Frontal cortex (tissue), 4 donors: ENCODE data around the gene NSRP1. TPM values are rescaled to one million over a fixed set of nuclear protein-coding genes. Genes with fewer than 3 reads are reported as not detected.
"Not testable (repeated sequence)": the region's sequence is repeated elsewhere in the genome, so short reads cannot be mapped to it uniquely, and the experiment has no call there.

Experiments used
- DNase-seq, 2 donors: peaks; one replicate each; pipeline ENCODE4 v3.0.0; 2012; ENCODE audit warnings: low spot score in 2 of 2
- FAIRE-seq: peaks from 2 replicates; lab custom pipeline; 2012; peaks lifted over from hg19 to GRCh38; lab: Jason Lieb, UNC
- total RNA-seq: library from RNA; depleted of rRNA; stranded (reverse); fragments of >200 nt; gene quantifications from one replicate; pipeline ENCODE4 v1.2.3, GENCODE V29; 2014
- donor health status: control.
- donor health status: control.
- donor health status: control.

Gene NSRP1
- total RNA-seq, 1 donor from 2014 or later: 5.7 TPM

- DNase-seq: no peak
- FAIRE-seq: no peak
Measured at GRCh38 chr17:30117675-30118081, 1.1 kb downstream of the NSRP1 start.

- not testable (repeated sequence) for FAIRE-seq
Measured at GRCh38 chr17:30118635-30119034, 2.0 kb downstream of the NSRP1 start.

GRCh38 chr17:30124273-30124796 is 7.7 kb downstream of the NSRP1 start:
- no peak for FAIRE-seq
- no peak for DNase-seq

More at GRCh38 chr17:30118635-30119034, 2.0 kb downstream of the NSRP1 start:
- DNase-seq: not testable (repeated sequence)

- FAIRE-seq: no peak
Measured at GRCh38 chr17:30130121-30130520, 13.5 kb downstream of the NSRP1 start.

GRCh38 chr17:30132615-30133014 is 16.0 kb downstream of the NSRP1 start:
- no peak for DNase-seq
- FAIRE-seq: no peak

More at GRCh38 chr17:30130121-30130520, 13.5 kb downstream of the NSRP1 start:
- no peak for DNase-seq

- FAIRE-seq (no peak), DNase-seq (no peak)
Measured at GRCh38 chr17:30133197-30133596, 16.6 kb downstream of the NSRP1 start.

GRCh38 chr17:30134551-30134950 is 17.9 kb downstream of the NSRP1 start:
- DNase-seq (no peak), FAIRE-seq (no peak)

GRCh38 chr17:30137158-30137557 is 20.5 kb downstream of the NSRP1 start:
- DNase-seq (no peak), FAIRE-seq (no peak)

- not testable (repeated sequence) for DNase-seq, FAIRE-seq
Measured at GRCh38 chr17:30147860-30148259, 31.2 kb downstream of the NSRP1 start.

GRCh38 chr17:30148376-30148775 is 31.8 kb downstream of the NSRP1 start:
- FAIRE-seq (no peak), DNase-seq (no peak)

GRCh38 chr17:30151471-30151870 is 34.9 kb downstream of the NSRP1 start:
- no peak for FAIRE-seq
- DNase-seq: no peak

- FAIRE-seq (no peak), DNase-seq (no peak)
Measured at GRCh38 chr17:30153463-30153862, 36.8 kb downstream of the NSRP1 start.

GRCh38 chr17:30155389-30155788 is 38.8 kb downstream of the NSRP1 start:
- no peak for DNase-seq
- FAIRE-seq: no peak

GRCh38 chr17:30158896-30159625 is 42.4 kb downstream of the NSRP1 start:
- no peak for FAIRE-seq

GRCh38 chr17:30160419-30161172 is 44.0 kb downstream of the NSRP1 start:
- FAIRE-seq (no peak), DNase-seq (no peak)

More at GRCh38 chr17:30158896-30159625, 42.4 kb downstream of the NSRP1 start:
- no peak for DNase-seq

- no peak for FAIRE-seq
- no peak for DNase-seq
Measured at GRCh38 chr17:30161601-30162000, 45.0 kb downstream of the NSRP1 start.

- DNase-seq (no peak), FAIRE-seq (no peak)
Measured at GRCh38 chr17:30164531-30164930, 47.9 kb downstream of the NSRP1 start.

- FAIRE-seq: no peak
Measured at GRCh38 chr17:30165147-30165546, 48.5 kb downstream of the NSRP1 start.

GRCh38 chr17:30165960-30166359 is 49.3 kb downstream of the NSRP1 start:
- no peak for FAIRE-seq
- DNase-seq: no peak

More at GRCh38 chr17:30165147-30165546, 48.5 kb downstream of the NSRP1 start:
- no peak for DNase-seq

- DNase-seq: no peak
- FAIRE-seq: no peak
Measured at GRCh38 chr17:30170415-30170987, 53.9 kb downstream of the NSRP1 start.
